HEK293 (cell line): Measurements from ENCODE around the gene GP9.

Experiments used
- CTCF ChIA-PET: fragments of 350-600 bp; formaldehyde crosslinking; extraction: SDS; loops from one replicate; lab custom pipeline; 2021; ENCODE audit warnings: antibody characterized with exemption; lab: Yijun Ruan, JAX
- POLR2A ChIA-PET: fragments of 300-600 bp; formaldehyde crosslinking; extraction: SDS; loops from one replicate; lab custom pipeline; 2020; ENCODE audit warnings: antibody characterized with exemption, inconsistent platforms; lab: Yijun Ruan, JAX
- H3K27ac ChIP-seq: fragments of 200-500 bp; sonication (Bioruptor generic); 2 replicates; pipeline ENCODE4 v1.5.1; 2014; ENCODE audit warnings: low read depth, low read length, control low read depth, inconsistent platforms; ENCODE audit errors: extremely low read depth
- H3K36me3 ChIP-seq, 2 experiments: fragments of 200-500 bp in 1 of 2; sonication (Bioruptor generic) in 1 of 2; 1 replicate in 1 of 2; 2 replicates in 1 of 2; pipeline ENCODE4 v1.5.1; 2014 to 2017; ENCODE audit warnings: inconsistent platforms in 2 of 2, low read length in 2 of 2; ENCODE audit not compliant: control insufficient read depth in 2 of 2, insufficient read depth in 1 of 2
- H3K4me1 ChIP-seq: fragments of 200-500 bp; sonication (Bioruptor generic); 2 replicates; pipeline ENCODE4 v1.5.1; 2014; ENCODE audit warnings: mild to moderate bottlenecking, low read length, inconsistent platforms; ENCODE audit not compliant: control insufficient read depth, insufficient read depth
- H3K4me3 ChIP-seq: 2 replicates; pipeline ENCODE4 v1.5.1; 2011; ENCODE audit warnings: low read depth, mild to moderate bottlenecking, control low read depth, low read length, moderate library complexity
- H3K9me3 ChIP-seq: fragments of 200-500 bp; sonication (Bioruptor generic); 2 replicates; pipeline ENCODE4 v1.5.1; 2014; ENCODE audit warnings: low read depth, low read length, inconsistent platforms; ENCODE audit not compliant: control insufficient read depth, insufficient read depth
- HOXA7 ChIP-seq: sonication (generic); formaldehyde crosslinking; IDR thresholded peaks from 2 replicates; pipeline ENCODE4 v1.8.1; 2022; ENCODE audit warnings: missing genetic modification reagents, borderline replicate concordance
- KLF9 ChIP-seq: fragments of 450-650 bp; formaldehyde crosslinking; IDR thresholded peaks from 2 replicates; pipeline ENCODE4 v1.5.1; 2016; ENCODE audit warnings: missing biosample characterization, missing genetic modification characterization, low read depth
- ZBTB49 ChIP-seq: fragments of 450-650 bp; formaldehyde crosslinking; IDR thresholded peaks from 2 replicates; pipeline ENCODE4 v1.5.1; 2016; ENCODE audit warnings: missing biosample characterization, missing genetic modification characterization, low read depth
- ZFP69B ChIP-seq: fragments of 450-650 bp; formaldehyde crosslinking; IDR thresholded peaks from 2 replicates; pipeline ENCODE4 v1.5.1; 2016; ENCODE audit warnings: missing biosample characterization, missing genetic modification characterization
- ZIC2 ChIP-seq: fragments of 450-650 bp; formaldehyde crosslinking; IDR thresholded peaks from 2 replicates; pipeline ENCODE4 v1.5.1; 2016; ENCODE audit warnings: missing biosample characterization, missing genetic modification characterization
- ZNF132 ChIP-seq: fragments of 450-650 bp; formaldehyde crosslinking; IDR thresholded peaks from 2 replicates; pipeline ENCODE4 v1.5.1; 2017; ENCODE audit warnings: missing biosample characterization, missing genetic modification characterization, borderline replicate concordance
- ZNF140 ChIP-seq: fragments of 450-650 bp; formaldehyde crosslinking; IDR thresholded peaks from 2 replicates; pipeline ENCODE4 v1.5.1; 2016; ENCODE audit warnings: missing biosample characterization, missing genetic modification characterization
- ZNF16 ChIP-seq: fragments of 450-650 bp; formaldehyde crosslinking; IDR thresholded peaks from 2 replicates; pipeline ENCODE4 v1.5.1; 2016; ENCODE audit warnings: low read depth, missing biosample characterization, missing genetic modification characterization
- ZNF202 ChIP-seq: fragments of 450-650 bp; formaldehyde crosslinking; IDR thresholded peaks from 2 replicates; pipeline ENCODE4 v1.5.1; 2016; ENCODE audit warnings: missing biosample characterization, missing genetic modification characterization, borderline replicate concordance
- ZNF26 ChIP-seq: fragments of 450-650 bp; formaldehyde crosslinking; IDR thresholded peaks from 2 replicates; pipeline ENCODE4 v1.5.1; 2016; ENCODE audit warnings: missing biosample characterization, missing genetic modification characterization
- ZNF394 ChIP-seq: fragments of 450-650 bp; formaldehyde crosslinking; IDR thresholded peaks from 2 replicates; pipeline ENCODE4 v1.5.1; 2016; ENCODE audit warnings: missing biosample characterization, missing genetic modification characterization, mild to moderate bottlenecking, moderate library complexity, borderline replicate concordance
- ZNF423 ChIP-seq: fragments of 450-650 bp; formaldehyde crosslinking; IDR thresholded peaks from 2 replicates; pipeline ENCODE4 v1.5.1; 2016; ENCODE audit warnings: missing biosample characterization, missing genetic modification characterization
- ZNF48 ChIP-seq: fragments of 450-650 bp; formaldehyde crosslinking; IDR thresholded peaks from 2 replicates; pipeline ENCODE4 v1.5.1; 2016; ENCODE audit warnings: missing biosample characterization, missing genetic modification characterization
- ZNF514 ChIP-seq: fragments of 450-650 bp; formaldehyde crosslinking; IDR thresholded peaks from 2 replicates; pipeline ENCODE4 v1.5.1; 2016; ENCODE audit warnings: missing biosample characterization, missing genetic modification characterization
- ZNF704 ChIP-seq: fragments of 450-650 bp; formaldehyde crosslinking; IDR thresholded peaks from 2 replicates; pipeline ENCODE4 v1.5.1; 2016; ENCODE audit warnings: missing biosample characterization, missing genetic modification characterization
- ZNF837 ChIP-seq: fragments of 450-650 bp; formaldehyde crosslinking; IDR thresholded peaks from 2 replicates; pipeline ENCODE4 v1.5.1; 2016; ENCODE audit warnings: missing biosample characterization, missing genetic modification characterization
- ZSCAN5A ChIP-seq: fragments of 450-650 bp; formaldehyde crosslinking; IDR thresholded peaks from 2 replicates; pipeline ENCODE4 v1.5.1; 2016; ENCODE audit warnings: missing biosample characterization, missing genetic modification characterization

Gene GP9

GRCh38 chr3:129039271-129040038 is 21.1 kb upstream of the GP9 start (continued):
- TF ChIP-seq ZNF202 (tag by site-specific recombination) (no peak), ZNF423 (tag by site-specific recombination) (peak; percentile 80; the same call in 1 of the 2 replicates), ZSCAN5A (no peak)

GRCh38 chr3:129040039-129040336 is 20.6 kb upstream of the GP9 start:
- TF ChIP-seq HOXA7 = no peak
- no peak for TF ChIP-seq ZBTB49
- Histone ChIP-seq H3K27ac (no peak overlapping the region), H3K4me1 (no peaks in the 10 kb centered on the region), H3K4me3 (no peak overlapping the region), H3K36me3 (no peaks in the 10 kb centered on the region), H3K9me3 (no peaks in the 10 kb centered on the region)
- CTCF ChIA-PET = interaction anchor here (0.5 to 1.6 kb wide), 4 partner anchors 13 to 70 kb away, joined by 3 to 5 read pairs (median 4); no protein-coding TSS in a partner anchor
- POLR2A ChIA-PET = interaction anchor here (1.1 kb wide), 1 partner anchor 13 kb away, joined by 4 read pairs; no protein-coding TSS in a partner anchor

GRCh38 chr3:129040579-129041300 is 19.8 kb upstream of the GP9 start:
- Histone ChIP-seq H3K9me3 (no peaks in the 10 kb centered on the region), H3K4me3 (no peak overlapping the region), H3K27ac (no peak overlapping the region), H3K4me1 (no peaks in the 10 kb centered on the region), H3K36me3 (no peaks in the 10 kb centered on the region)
- POLR2A ChIA-PET = no interaction called here
- CTCF ChIA-PET = interaction anchor here (1.0 to 1.7 kb wide), 2 partner anchors 10 to 12 kb away, joined by 4 read pairs; no protein-coding TSS in a partner anchor
- no peak for TF ChIP-seq ZFP69B
- TF ChIP-seq ZNF514 = no peak
- TF ChIP-seq ZIC2 = peak; percentile 10; the same call in 1 of the 2 replicates
- TF ChIP-seq ZNF394 (tag by site-specific recombination) = no peak

GRCh38 chr3:129045675-129046036 is 14.9 kb upstream of the GP9 start:
- H3K9me3 ChIP-seq = no peaks in the 10 kb centered on the region
- CTCF ChIA-PET = no interaction called here
- no peak overlapping the region for H3K27ac ChIP-seq
- POLR2A ChIA-PET = no interaction called here
- H3K4me3 ChIP-seq = no peak overlapping the region
- H3K36me3 ChIP-seq = no peaks in the 10 kb centered on the region
- no peaks in the 10 kb centered on the region for H3K4me1 ChIP-seq
- TF ChIP-seq ZFP69B (no peak), ZNF704 (no peak), ZNF26 (tag by site-specific recombination) (no peak), ZNF140 (tag by site-specific recombination) (no peak), KLF9 (tag by site-specific recombination) (no peak), ZNF48 (tag by site-specific recombination) (no peak), ZNF16 (no peak), ZNF132 (tag by site-specific recombination) (no peak), ZNF837 (tag by site-specific recombination) (no peak), ZBTB49 (no peak), ZSCAN5A (no peak)
